Measurements from ENCODE around the gene CCRL2.

The CCRL2 gene

GRCh38 chr3:46369675-46370132 lies 37.4 kb upstream of the CCRL2 start:
- Histone ChIP-seq H3K36me3 (ENCODE audit: control insufficient read depth, insufficient read depth, low read length) (no peaks in the 10 kb centered on the region), H3K27me3 (replicated peaks; ENCODE audit: control insufficient read depth, insufficient read depth, low read length) (peaks cover 2% of the 10 kb centered on the region), H3K4me3 (replicated peaks; ENCODE audit: low read depth, low read length) (peak overlapping the region; percentile 33)
- no peak for TF ChIP-seq CTCF (IDR thresholded peaks at IDR 0.05; ENCODE audit: insufficient read depth, low read length, poor library complexity, severe bottlenecking)
- peak; percentile 50 for DNase-seq (ENCODE audit: extremely low read depth, insufficient read length)

GRCh38 chr3:46370839-46371518 lies 36.1 kb upstream of the CCRL2 start, which contains the start of gene CCR5:
Gene CCR5, plus strand, starts transcription at chr3:46370946. Its CDS starts 1,957 bp downstream, at chr3:46372903.
- DNase-seq (ENCODE audit: extremely low read depth, insufficient read length) = peak; percentile 28
- peak within 1 kb of the TSS; percentile 33 for H3K4me3 ChIP-seq (replicated peaks; ENCODE audit: low read depth, low read length)
- no peak for TF ChIP-seq CTCF (IDR thresholded peaks at IDR 0.05; ENCODE audit: insufficient read depth, low read length, poor library complexity, severe bottlenecking)
- no peaks in the 10 kb centered on the region for H3K36me3 ChIP-seq (ENCODE audit: control insufficient read depth, insufficient read depth, low read length)
- H3K27me3 ChIP-seq (replicated peaks; ENCODE audit: control insufficient read depth, insufficient read depth, low read length) = peaks cover 4% of the 10 kb centered on the region

GRCh38 chr3:46371519-46372340 lies 35.3 kb upstream of the CCRL2 start:
- Histone ChIP-seq H3K36me3 (ENCODE audit: control insufficient read depth, insufficient read depth, low read length) (no peaks in the 10 kb centered on the region), H3K27me3 (replicated peaks; ENCODE audit: control insufficient read depth, insufficient read depth, low read length) (peaks cover 4% of the 10 kb centered on the region), H3K4me3 (replicated peaks; ENCODE audit: low read depth, low read length) (no peak overlapping the region)
- DNase-seq (ENCODE audit: extremely low read depth, insufficient read length) = no peak
- TF ChIP-seq CTCF (IDR thresholded peaks at IDR 0.05; ENCODE audit: insufficient read depth, low read length, poor library complexity, severe bottlenecking) = no peak

- TF ChIP-seq CTCF (IDR thresholded peaks at IDR 0.05; ENCODE audit: insufficient read depth, low read length, poor library complexity, severe bottlenecking) = peak; percentile 76
- Histone ChIP-seq H3K36me3 (ENCODE audit: control insufficient read depth, insufficient read depth, low read length) (no peaks in the 10 kb centered on the region), H3K4me3 (replicated peaks; ENCODE audit: low read depth, low read length) (no peak overlapping the region), H3K27me3 (replicated peaks; ENCODE audit: control insufficient read depth, insufficient read depth, low read length) (peaks cover 4% of the 10 kb centered on the region)
- DNase-seq (ENCODE audit: extremely low read depth, insufficient read length) = no peak
Measured at GRCh38 chr3:46372492-46373359, 34.3 kb upstream of the CCRL2 start.

GRCh38 chr3:46374755-46375154 lies 32.3 kb upstream of the CCRL2 start:
- peaks cover 4% of the 10 kb centered on the region for H3K27me3 ChIP-seq (replicated peaks; ENCODE audit: control insufficient read depth, insufficient read depth, low read length)
- no peak for TF ChIP-seq CTCF (IDR thresholded peaks at IDR 0.05; ENCODE audit: insufficient read depth, low read length, poor library complexity, severe bottlenecking)
- no peak for DNase-seq (ENCODE audit: extremely low read depth, insufficient read length)
- no peaks in the 10 kb centered on the region for H3K36me3 ChIP-seq (ENCODE audit: control insufficient read depth, insufficient read depth, low read length)
- no peak overlapping the region for H3K4me3 ChIP-seq (replicated peaks; ENCODE audit: low read depth, low read length)
